ENCODE results near the gene PLP2.

PLP2 gene

DNA sequence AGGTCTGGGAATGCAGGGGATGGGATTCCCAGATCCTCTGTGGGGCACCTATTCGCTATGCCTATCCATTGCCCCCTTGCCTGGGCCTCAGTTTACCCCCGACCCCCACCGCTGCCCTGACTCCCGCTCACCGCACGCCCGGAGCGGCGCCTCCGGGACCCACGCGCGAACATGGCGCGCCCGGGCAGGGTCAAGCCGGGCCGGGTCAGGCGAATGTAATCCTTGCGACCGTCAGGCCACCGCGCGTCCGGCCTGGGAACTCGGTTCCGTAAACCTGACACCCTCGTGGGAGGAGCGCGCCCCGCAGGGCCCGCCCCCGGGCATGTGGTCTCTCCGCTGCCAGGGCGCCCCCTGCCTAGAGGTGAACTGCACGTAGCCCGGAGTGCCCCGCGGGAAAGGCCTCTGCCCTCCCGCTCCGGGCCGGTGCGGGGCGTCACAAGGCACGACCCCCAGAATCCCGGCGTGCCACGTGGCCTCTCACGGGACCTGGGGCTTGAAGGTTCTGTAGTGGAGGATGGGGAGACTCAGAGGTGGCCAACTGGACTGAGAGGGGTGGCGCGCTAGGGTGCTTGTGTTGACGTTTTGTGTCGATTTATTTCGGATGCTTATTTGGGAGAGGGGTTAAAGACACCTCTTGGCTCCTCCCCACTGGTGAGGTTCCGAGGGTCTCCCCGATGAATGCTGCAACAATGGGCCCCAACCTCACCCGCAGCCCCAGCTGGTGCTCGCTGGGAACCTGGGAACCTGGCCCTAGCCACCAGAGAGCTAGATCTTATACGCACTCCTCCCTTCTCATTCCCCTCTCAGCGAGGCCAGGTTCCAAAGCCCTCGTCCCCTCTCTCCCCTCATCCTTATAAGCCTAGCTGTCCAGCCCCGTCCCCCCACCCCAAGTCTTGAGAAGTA, 14.7 kb downstream of the PLP2 start, which contains the start of gene PRICKLE3:
Gene PRICKLE3 (minus strand): TSS at position 249 of the 903 bp plus-strand sequence. CDS start 76 bp downstream, at position 173.
- peak; percentile 76 for DNase-seq

DNA sequence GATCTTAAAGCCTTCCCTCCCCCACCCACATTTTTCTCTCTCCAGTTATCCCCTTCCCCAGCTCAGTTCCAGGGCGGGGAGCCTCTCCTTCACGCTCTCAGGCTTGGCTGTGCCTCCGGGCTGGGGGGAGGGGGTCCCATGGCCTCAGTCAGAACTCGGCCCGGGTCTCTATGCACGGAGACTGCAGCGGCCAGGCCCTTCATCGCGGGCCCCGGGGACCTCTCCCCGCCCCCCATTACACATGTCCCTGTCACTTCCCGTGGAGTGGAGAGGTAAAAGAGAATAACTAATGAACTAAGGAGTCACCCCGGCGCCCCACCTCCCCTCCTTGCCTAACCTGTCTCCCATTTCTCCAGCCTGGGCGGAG, 15.3 kb downstream of the PLP2 start:
- no peak for DNase-seq

DNA sequence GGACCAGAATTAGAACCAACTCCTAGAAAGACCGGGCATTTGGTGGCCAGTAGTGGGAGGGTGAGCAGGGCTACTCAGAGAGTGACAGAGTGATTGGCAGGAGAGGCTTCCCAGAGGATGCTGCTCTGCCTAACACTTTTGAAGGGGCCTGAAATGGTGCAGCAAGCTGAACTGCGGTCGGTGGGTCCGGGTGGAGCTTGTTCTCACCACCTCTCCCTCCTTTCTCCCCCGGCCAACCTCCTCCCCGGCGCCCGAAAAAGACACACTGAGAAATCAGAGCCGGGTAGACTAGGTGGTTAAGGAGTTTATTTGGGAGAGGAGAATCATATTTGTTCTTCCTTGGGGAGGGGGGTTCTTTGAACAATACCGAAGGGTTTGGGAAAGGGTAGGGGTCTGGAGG, 15.8 kb downstream of the PLP2 start:
- DNase-seq, result no peak

DNA sequence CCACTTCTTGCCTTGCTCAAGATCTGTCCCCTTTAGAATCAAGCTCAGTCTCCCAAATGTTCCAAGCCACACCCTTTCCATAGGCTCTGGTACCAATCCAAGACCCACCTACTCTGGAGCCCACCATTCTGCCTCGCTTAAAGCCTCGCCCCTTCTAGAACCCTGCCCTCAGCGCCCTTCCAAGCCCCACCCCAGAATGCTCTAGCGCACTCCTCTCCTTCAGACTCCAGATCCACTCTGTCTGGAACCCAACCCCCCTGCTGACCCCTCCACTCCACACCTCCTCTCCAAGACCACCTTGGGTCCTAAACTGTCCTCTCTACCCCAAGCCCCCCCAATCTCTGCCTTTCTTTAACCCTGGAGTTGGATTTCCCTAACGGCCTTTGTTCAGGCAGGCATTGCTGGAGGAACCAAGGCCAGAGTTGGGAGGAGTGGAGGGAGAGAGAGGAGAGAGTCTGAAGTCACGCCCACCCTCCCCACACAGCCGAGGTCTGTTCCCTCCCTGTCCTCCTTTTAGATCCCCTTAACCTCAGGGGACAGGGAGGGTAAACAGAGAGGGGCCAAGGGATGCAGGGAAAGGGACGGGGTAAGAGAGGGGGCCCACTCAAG, 16.9 kb downstream of the PLP2 start:
- no peak for DNase-seq

DNA sequence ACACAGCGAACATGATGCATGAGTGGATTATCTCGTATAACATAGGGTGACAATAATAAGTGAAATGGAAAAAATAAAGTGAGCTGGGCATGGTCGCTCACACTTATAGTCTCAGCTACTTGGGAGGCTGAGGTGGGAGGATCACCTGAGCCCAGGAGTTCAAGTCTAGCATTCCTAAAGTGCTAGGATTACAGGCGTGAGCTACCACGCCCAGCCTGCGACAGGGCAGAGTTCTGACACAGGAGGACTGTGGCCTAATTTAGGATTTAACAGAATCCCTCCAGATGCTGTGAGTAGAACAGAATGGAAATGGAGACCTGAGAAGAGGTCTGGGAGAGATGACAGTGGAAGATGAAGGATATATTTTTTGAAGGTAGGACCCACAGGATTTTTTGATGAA, 17.9 kb downstream of the PLP2 start:
- no peak for DNase-seq

DNA sequence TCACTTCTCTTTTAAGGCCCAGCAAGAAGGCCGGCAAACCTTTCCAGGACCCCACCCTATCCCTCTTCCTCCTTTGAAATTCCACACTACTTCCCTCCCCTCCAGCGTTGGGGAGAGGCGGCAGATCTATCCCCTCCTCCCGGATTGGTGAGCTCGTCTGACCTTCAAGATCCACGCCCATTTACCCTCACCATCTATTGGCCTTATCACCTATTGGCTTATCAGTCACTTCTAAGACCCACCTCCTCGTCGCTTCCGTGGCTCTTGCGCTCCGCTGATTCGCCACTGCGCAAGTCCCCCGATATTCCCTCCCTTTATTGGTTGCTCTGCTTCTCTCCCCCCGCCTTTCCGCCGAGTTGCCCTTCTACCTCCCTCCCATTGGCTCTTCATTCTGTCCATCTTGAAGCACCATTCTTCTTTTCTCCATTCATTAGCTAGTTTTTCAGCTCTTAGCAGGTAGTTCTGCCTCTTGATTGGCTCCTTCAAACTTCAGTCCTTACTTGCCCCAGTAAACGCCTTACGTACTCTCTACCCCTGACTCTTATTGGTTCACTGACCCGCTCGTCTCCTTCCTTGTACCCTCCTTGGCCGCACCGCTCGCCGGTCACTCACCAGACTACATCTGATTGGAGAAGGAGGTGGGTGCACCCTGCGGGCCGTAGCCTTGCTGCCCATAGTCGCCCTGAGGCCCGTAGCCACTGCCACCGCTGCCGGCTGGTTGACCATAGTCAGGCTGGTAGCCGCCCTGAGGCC, 19.3 kb downstream of the PLP2 start:
- peak; percentile 95 for DNase-seq

DNA sequence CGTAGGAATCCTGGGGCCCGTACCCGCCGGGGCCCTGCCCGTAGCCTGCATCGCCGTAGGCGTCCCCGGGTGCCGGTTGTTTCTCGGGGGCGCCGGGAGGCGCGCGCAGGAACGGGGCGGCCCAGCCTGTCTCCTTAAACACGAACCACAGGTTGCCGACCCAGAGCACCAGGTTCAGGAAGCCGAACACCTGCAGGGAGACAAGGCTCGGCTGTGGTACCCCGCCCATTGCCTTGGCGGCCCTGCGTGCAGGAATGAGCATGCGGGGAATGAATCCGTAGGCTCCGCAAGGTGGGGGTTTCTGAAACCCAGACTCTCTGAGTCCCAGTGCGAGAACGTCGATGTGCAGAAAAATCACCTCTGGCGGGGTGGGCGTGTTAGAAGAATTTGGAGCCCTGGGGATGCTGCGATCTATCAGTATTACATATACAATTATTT, 19.9 kb downstream of the PLP2 start:
- DNase-seq, result no peak

DNA sequence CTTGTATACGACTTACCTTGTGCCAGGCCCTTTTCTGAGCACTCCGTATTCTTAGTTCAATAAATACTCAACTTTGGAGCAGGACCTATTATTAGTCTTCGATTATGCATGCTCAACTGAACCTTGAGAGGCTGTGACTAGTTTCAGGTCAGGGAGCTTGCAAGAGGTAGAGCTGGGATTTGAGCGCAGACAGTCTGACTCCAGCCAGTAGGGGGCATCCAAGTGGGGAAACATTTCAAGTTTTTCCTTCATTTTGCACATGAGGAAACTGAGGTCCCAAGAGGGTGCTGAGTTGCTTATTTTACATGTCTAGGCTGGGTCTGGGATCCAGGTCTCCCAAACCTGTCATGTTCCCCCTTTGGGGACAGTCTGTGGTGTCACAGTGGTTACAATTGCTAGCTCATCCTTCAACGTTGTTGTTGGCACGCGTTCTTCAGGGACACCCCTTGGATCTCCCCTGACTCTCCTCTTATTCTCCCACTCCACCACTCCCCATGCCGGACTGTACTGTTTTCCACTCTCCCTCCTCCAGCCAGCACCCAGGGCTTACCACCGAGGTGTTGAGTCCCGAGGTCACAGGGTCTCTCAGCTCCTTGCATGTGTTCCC, 21.1 kb downstream of the PLP2 start:
- no peak for DNase-seq

DNA sequence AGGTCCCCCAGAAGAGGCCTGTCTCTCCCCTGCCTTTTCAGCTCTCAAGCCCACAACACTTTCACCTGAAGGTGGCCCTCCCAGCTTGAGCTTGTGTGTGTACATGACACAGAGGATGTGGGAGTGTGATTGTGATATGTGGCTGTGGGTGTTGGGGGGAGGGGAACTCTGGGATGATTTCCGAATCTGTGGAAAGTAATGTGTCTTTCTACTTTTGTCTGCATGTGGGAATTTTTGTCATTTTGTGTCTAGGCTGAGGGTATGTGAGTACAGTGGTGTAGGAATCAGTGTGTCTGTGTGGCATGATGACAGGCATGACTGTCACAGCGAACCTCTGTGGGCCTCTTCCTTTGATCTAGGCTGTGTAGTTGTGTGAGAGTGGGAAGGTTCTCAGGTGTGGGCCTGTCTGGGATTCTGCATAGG, 21.9 kb downstream of the PLP2 start:
- no peak for DNase-seq

DNA sequence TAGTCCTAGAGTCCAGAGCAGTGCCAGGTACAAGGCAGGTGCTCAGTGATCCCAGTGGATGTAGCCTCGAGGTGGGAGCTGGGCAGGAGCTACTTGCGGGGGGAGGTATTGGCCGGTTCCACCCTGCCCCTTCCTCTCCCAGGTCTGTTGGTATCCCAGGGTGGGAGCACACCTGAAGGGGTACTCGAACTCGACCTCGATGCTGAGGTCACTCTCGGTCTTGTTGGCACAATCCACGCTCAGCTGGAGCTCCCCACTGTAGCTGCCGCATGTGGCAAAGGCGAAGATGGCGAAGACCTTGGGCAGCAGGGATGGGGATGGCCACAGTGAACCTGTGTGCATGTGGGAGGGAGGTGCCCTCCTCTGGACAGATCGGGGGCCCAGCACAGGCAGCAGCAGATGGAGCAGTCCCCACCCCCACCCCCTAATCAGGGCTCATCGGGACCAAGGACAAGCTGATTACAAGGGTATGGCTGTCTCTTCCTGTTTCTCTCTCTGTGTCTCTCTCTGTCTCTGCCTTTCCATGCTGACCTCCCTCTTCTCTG, 25.9 kb downstream of the PLP2 start:
- no peak for DNase-seq

DNA sequence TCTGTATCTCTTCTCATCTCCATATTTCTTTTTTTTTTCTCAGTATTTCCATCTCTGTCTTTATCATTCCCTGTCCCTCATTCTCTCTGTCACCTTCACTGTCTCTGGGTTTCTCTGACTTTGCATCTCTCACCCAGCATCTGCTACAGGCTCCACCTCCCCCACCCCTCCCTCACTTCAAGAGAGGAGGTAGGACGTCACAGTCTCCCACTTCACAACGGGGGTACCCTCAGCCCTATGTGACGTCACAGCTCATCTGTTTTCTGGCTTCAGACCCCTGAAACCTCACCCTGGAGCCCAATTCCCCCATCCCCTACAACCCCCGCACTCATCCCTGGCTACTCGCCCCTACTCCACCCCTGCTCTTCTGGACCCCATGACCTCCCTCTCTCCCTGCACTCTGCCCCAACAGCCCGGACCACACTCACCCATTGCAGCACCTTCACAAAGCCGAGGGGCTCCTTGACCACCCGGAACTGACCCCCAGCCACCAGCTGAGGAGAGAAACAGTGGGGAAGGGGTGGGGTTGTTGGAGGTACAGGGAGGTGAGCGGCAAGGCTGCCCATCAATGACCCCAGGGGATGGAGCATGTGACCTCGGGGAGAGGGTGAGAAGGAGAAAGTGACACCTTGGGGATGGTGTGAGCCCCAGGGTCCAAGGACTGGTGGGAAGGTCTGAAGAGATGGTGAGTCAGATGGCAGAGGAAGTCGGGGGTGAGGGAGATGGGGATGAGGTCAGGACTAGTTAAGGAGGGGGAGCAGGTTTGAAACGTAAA, 27.0 kb downstream of the PLP2 start:
- no peak for DNase-seq

DNA sequence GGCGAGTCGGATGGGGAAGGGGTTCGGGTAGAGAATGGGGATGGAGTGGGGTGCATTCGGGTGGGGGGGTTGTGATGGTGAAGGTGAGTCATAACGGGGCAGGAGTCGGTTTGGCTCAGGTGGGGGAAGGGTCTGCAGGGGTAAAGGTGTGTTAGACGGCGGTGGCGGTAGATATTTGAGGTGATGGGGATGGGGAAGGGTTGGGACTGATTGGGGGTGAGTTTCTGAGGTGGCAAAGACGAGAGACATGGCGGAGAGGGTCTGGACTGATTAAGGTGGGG, 27.6 kb downstream of the PLP2 start:
- no peak for DNase-seq

DNA sequence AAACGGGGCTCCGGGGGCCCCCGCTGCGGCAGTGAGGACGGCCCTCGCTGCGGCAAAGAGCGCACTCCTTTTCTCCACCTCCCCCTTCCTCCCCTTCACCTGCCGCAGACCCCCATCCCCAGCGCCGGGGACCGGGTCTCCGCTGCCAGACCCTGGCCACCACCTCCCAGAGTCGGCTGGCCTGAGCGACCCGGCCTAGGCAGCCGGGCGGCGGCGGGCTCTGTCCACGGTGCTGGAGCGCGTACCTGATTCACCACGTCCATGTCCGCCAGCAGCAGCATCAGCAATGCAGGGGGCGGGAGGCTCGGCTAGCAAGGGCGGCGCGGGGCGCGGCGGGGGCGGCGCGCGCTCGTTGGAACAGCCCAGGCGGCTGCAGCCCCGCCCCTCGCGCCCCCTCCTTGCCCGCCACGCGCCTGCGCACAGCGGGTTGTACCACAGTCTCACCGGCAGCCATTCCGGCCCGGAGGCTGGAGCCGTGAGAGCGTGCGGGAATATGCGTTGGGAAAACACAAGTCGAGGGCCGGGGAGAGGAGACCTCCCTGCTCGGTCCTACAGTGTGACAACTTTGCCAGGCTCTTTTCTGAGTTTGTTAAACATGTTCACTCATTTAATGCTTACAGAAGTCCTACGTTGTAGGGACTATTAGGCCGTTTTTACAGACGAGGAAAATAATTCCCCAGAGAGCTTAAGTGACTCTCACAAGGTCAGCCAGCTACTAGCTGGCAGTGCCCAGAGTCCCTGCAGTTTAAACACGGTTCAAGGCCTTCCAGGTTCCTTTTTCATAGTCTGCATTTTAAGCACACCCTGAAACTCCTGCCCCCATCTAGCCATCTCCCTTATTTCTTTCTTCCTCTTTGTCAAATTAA, 28.4 kb downstream of the PLP2 start, which contains the start of gene SYP:
Gene SYP (minus strand): TSS at position 288 of the 866 bp plus-strand sequence. CDS start 7 bp downstream, at position 281.
- DNase-seq, result peak; percentile 89

DNA sequence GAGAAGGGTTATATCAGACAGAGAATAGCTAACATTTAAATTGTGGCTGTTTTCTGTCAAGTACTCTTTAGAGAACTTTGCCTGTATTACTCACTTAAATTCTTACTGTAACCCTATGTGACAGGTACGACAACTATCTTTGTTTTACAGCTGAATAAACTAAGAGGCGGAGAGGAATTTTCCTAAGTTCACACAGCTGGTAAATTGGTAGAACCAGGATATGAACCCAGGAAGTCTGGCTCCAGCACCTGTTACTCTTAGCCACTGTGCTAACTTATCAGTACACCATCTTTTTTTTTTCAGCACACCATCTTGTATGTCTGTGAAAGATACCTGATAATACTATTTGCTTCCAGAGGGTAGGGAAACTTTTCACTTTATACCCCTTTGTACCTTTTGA, 30.3 kb downstream of the PLP2 start:
- DNase-seq, result no peak

DNA sequence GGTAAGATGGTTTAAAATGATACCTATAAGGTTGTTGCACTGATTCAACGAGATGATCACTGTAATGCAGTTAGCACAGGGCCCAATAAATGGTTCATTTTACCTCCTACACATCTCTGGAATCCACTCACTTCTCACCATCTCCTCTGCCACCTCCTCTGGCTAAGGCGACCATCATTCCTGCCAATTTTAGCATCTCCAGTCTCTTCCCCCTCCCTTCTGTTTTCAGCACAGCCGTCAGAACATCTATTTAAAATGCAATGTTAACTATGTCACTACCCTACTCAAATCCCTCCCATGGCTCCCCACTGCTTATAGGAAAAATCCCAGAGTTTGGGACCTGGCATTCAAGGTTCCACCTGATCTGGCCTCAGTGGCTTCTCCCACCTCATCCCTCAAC, 31.8 kb downstream of the PLP2 start:
- no peak for DNase-seq

DNA sequence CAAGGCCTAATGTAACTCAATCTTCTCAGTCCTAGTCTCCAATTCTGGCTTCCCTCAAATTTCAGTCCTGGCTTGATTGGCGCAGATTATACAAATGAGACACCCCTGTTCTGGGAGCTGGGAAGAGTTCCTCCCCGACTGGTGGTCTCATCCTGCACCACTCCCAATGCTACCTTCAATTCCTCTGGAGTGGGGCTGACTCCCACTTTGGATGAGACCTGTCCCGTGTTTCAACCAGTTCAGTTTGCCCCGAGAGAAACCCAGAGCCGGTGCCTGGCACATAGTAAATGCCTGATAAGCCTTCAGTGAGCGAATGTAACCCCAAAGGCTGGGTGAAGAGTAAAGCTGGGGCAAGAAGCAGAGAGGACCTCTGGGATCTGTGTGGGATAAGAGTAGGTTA, 32.3 kb downstream of the PLP2 start:
- no peak for DNase-seq

DNA sequence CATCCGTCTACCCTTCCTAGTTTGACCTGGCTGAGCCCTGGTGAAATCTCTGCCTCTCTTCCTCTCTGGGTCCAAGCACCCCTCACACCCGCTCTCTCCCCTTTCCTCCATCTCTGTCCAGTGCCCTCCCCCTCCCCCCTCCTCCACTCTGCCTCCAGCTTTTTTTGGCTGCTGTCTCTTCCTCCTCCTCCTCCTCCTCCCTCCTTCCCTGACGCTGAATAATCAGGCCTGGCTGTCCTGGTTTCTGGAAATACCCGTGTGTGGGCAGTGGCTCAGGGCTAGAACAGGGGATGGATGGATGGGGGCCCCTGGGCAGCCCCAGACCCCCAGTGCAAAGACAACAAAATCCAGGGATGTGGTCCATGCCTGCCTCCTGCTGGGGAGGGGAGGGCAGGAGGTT, 33.0 kb downstream of the PLP2 start:
- no peak for DNase-seq

DNA sequence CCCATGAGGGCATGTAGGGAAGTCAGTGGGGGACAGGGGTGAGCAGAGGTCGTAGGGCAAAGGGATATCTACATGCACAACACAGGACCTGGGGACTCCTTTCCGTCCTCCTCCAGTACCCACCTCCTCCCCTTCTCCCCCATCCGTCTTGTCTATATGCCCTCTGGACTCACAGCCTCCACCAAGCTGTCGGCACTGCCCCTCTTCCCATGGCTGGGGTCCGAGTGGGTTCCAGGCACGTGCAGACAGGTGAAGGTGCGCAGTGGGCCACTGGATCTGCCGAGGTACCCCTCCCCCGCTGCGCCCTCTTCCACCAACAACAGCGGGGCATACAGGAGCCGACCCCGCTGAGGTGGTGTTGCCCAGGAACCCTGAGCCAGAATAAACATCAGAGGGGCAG, 33.7 kb downstream of the PLP2 start:
- DNase-seq, result no peak

DNA sequence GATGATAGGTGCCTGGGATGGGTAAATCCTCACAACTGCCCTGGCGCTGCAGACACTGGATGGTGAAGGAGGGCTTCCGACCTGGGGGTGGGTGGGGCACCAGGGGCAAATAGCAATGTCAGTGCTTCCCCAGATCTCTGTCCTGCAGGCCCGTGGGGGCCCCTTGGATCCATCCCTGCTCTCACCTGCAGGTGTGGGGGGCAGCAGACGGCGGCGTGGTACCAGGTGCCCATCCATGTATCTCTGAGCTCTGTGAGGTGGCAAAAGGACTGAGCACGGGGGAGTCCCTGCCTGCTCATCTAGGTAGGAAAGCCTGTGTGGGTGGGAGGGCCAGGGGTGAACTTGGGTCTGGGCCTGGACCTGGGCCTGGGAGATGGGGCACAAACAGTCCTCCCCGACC, 34.8 kb downstream of the PLP2 start:
- DNase-seq, result no peak

DNA sequence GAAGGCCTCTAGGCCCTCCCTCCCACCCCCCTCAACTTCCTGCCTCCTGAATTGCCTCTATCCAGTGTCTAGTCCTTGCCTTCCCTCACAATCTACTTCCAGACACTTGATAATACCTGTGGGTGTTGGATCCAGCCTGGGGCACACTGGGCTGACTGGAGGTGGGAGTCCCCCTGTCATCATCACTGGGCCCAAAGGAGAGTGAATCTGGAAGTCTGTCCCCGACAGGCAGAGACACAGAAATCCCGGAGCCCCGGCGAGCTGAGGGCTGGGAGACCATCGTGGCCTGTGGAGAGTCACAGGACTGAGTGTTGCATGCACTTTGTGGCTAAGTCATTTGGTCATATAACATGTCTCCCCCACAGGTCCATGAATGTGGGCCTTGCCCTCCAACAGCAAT, 36.7 kb downstream of the PLP2 start:
- DNase-seq, result no peak
